CD14-positive monocyte (primary cell): Measurements from ENCODE around the gene RIPPLY3. TPM values are rescaled to one million over a fixed set of nuclear protein-coding genes. Genes with fewer than 3 reads are reported as not detected.

ENCODE experiments used
- DNase-seq, 3 donors: peaks; one replicate each; pipeline ENCODE4 v3.0.0-alpha.2; 2011 to 2022
- H2AFZ ChIP-seq: 2 replicates; pipeline ENCODE4 v1.6.0; 2012; ENCODE audit warnings: mild to moderate bottlenecking, low read depth, low read length, inconsistent platforms; ENCODE audit not compliant: insufficient read depth, poor library complexity, severe bottlenecking
- H3K27ac ChIP-seq, 2 donors: 1 replicate in 1 of 2; 2 replicates in 1 of 2; pipeline ENCODE4 v1.5.1; 2012 to 2013; ENCODE audit warnings: low read length in 2 of 2, control low read depth in 1 of 2, inconsistent platforms in 1 of 2, low read depth in 1 of 2, mild to moderate bottlenecking in 1 of 2
- H3K27me3 ChIP-seq, 2 donors: one replicate each; pipeline versions ENCODE4 v1.6.0 to v1.6.1; 2011 to 2013; ENCODE audit warnings: low read length in 2 of 2; ENCODE audit not compliant: control insufficient read depth in 2 of 2, insufficient read depth in 2 of 2
- H3K36me3 ChIP-seq, 2 donors: replicated peaks in 1 of 2; 1 replicate in 1 of 2; 2 replicates in 1 of 2; pipeline versions ENCODE4 v1.5.1 to v1.6.1; 2012 to 2013; ENCODE audit warnings: low read length in 2 of 2, control low read depth in 1 of 2, inconsistent platforms in 1 of 2, mild to moderate bottlenecking in 1 of 2; ENCODE audit not compliant: insufficient read depth in 2 of 2, control insufficient read depth in 1 of 2
- H3K4me1 ChIP-seq, 2 donors: 1 replicate in 1 of 2; 2 replicates in 1 of 2; pipeline versions ENCODE4 v1.5.1 to v1.6.1; 2012 to 2013; ENCODE audit warnings: low read length in 2 of 2, control low read depth in 1 of 2, inconsistent platforms in 1 of 2, mild to moderate bottlenecking in 1 of 2, moderate library complexity in 1 of 2; ENCODE audit not compliant: insufficient read depth in 2 of 2, control insufficient read depth in 1 of 2
- H3K4me2 ChIP-seq: replicated peaks from 2 replicates; pipeline ENCODE3; 2012; ENCODE audit warnings: low read length, moderate library complexity, mild to moderate bottlenecking; ENCODE audit not compliant: poor library complexity, severe bottlenecking; ENCODE audit errors: extremely low read depth
- H3K4me3 ChIP-seq, 3 experiments: fragments of 200-600 bp in 1 of 3; sonication (generic) in 1 of 3; replicated peaks in 1 of 3; 1 replicate in 2 of 3; 2 replicates in 1 of 3; pipeline ENCODE4 v1.5.1; 2011 to 2013; ENCODE audit warnings: low read length in 3 of 3, mild to moderate bottlenecking in 3 of 3, control low read depth in 2 of 3, low read depth in 2 of 3, inconsistent platforms in 1 of 3, moderate library complexity in 1 of 3
- H3K79me2 ChIP-seq: 2 replicates; pipeline ENCODE4 v1.6.0; 2012; ENCODE audit warnings: mild to moderate bottlenecking, control low read depth, inconsistent platforms, low read length, moderate library complexity; ENCODE audit not compliant: insufficient read depth
- H3K9ac ChIP-seq: 2 replicates; pipeline ENCODE4 v1.6.0; 2017; ENCODE audit warnings: low read length, mild to moderate bottlenecking; ENCODE audit not compliant: insufficient read depth, poor library complexity, severe bottlenecking
- H3K9me3 ChIP-seq, 2 donors: replicated peaks in 1 of 2; 1 replicate in 1 of 2; 2 replicates in 1 of 2; pipeline versions ENCODE4 v1.5.1 to v1.6.1; 2012 to 2013; ENCODE audit warnings: low read length in 2 of 2, control low read depth in 1 of 2; ENCODE audit not compliant: control insufficient read depth in 1 of 2, insufficient read depth in 1 of 2
- H4K20me1 ChIP-seq: 2 replicates; pipeline ENCODE4 v1.6.0; 2012; ENCODE audit warnings: mild to moderate bottlenecking, low read length, control low read depth, moderate library complexity; ENCODE audit not compliant: insufficient read depth
- H3K27ac Mint-ChIP-seq, 7 donors: one replicate each; pipeline ENCODE4 v1.8.0; 2020; ENCODE audit warnings: mild to moderate bottlenecking in 7 of 7, mixed read lengths in 7 of 7, moderate library complexity in 6 of 7, inconsistent platforms in 2 of 7
- H3K27me3 Mint-ChIP-seq, 3 donors: one replicate each; pipeline ENCODE4 v1.8.0; 2021 to 2022; ENCODE audit warnings: low read depth in 3 of 3, mild to moderate bottlenecking in 3 of 3, mixed read lengths in 3 of 3, moderate library complexity in 3 of 3, inconsistent platforms in 1 of 3
- H3K36me3 Mint-ChIP-seq, 2 donors: one replicate each; pipeline ENCODE4 v1.8.0; 2020; ENCODE audit warnings: mixed read lengths in 2 of 2, inconsistent platforms in 1 of 2, mild to moderate bottlenecking in 1 of 2
- H3K4me1 Mint-ChIP-seq: one replicate; pipeline ENCODE4 v1.8.0; 2020; ENCODE audit warnings: mild to moderate bottlenecking, mixed read lengths
- H3K4me3 Mint-ChIP-seq, 2 donors: one replicate each; pipeline ENCODE4 v1.8.0; 2020; ENCODE audit warnings: mild to moderate bottlenecking in 2 of 2, mixed read lengths in 2 of 2, moderate library complexity in 1 of 2
- H3K9me3 Mint-ChIP-seq, 7 donors: one replicate each; pipeline ENCODE4 v1.8.0; 2020 to 2022; ENCODE audit warnings: mixed read lengths in 7 of 7, mild to moderate bottlenecking in 6 of 7, moderate library complexity in 6 of 7, inconsistent platforms in 2 of 7
- WGBS: methylation state at CpG from one replicate; pipeline ENCODE4 v1.1.5; 2013; ENCODE audit warnings: missing lambda C conversion rate; ENCODE audit not compliant: insufficient coverage; 5-methylcytosine and 5-hydroxymethylcytosine counted together
- intact Hi-C, 2 donors: fragments of 100-400 bp; cut with micrococcal nuclease; formaldehyde crosslinking; loops; one replicate each; pipeline versions ENCODE4 v1.15.0 to v1.15.1; 2023
- polyA plus RNA-seq, 3 donors: library from polyadenylated mRNA; depleted of rRNA in 1 of 3; unstranded in 2 of 3; stranded (reverse) in 1 of 3; fragments of 300-500 nt in 2 of 3; fragments of >200 nt in 1 of 3; fragmentation: Illumina TruSeq in 2 of 3; gene quantifications; 1 replicate in 2 of 3; 2 replicates in 1 of 3; pipeline ENCODE4 v1.2.3, GENCODE V29; 2012 to 2021
- TF ChIP-seq, protein P1 (sequence below): fragments of 200-600 bp; IDR thresholded peaks from one replicate; pipeline ENCODE4 v1.8.0; 2022; ENCODE audit warnings: antibody characterized with exemption, mild to moderate bottlenecking

RIPPLY3 gene
- polyA plus RNA-seq, 3 donors = not detected

DNA sequence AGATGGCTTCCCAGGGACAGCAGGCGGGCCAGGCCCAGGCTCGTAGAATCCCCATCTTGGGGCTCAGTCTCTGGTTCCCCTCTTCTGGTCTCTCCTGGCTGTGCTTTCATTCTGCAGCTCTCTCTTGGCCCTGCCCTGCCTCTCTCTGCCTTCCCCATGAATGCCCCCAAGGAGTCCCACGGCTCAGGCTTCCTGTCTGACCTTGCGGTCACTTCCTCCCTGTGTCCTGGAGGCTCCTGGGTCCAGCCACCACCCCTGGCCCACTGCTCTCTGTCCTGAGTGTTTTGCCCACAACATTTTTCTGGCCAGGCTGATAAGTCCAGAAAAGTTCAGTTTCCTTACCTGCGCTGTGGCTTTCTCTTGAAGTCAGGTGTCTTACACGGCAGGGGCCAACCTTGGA is 37.3 kb downstream of the RIPPLY3 start:
- Histone ChIP-seq H3K36me3 (no peaks in the 10 kb centered on the region), H3K27me3 (no peaks in the 10 kb centered on the region), H4K20me1 (no peaks in the 10 kb centered on the region), H3K4me1 (peaks cover 0 to 6% of the 10 kb centered on the region in 2 donors), H3K27ac (no peak overlapping the region), H3K9me3 (no peaks in the 10 kb centered on the region), H3K79me2 (no peaks in the 10 kb centered on the region), H3K9ac (no peak overlapping the region), H3K4me2 (no peak overlapping the region), H3K4me3 (no peak overlapping the region), H2AFZ (no peak overlapping the region)
- WGBS = 67% methylated on average over 6 of the region's 6 CpGs
- no peaks in the 10 kb centered on the region for H3K36me3 Mint-ChIP-seq
- no peaks in the 10 kb centered on the region for H3K9me3 Mint-ChIP-seq
- no peak overlapping the region for H3K4me3 Mint-ChIP-seq
- H3K4me1 Mint-ChIP-seq = peaks cover 10% of the 10 kb centered on the region
- intact Hi-C loops = no loop called here
- no peak overlapping the region for H3K27ac Mint-ChIP-seq
- peaks cover 0 to 8% (median 5%) of the 10 kb centered on the region in 3 donors for H3K27me3 Mint-ChIP-seq
- TF ChIP-seq, protein P1, sequence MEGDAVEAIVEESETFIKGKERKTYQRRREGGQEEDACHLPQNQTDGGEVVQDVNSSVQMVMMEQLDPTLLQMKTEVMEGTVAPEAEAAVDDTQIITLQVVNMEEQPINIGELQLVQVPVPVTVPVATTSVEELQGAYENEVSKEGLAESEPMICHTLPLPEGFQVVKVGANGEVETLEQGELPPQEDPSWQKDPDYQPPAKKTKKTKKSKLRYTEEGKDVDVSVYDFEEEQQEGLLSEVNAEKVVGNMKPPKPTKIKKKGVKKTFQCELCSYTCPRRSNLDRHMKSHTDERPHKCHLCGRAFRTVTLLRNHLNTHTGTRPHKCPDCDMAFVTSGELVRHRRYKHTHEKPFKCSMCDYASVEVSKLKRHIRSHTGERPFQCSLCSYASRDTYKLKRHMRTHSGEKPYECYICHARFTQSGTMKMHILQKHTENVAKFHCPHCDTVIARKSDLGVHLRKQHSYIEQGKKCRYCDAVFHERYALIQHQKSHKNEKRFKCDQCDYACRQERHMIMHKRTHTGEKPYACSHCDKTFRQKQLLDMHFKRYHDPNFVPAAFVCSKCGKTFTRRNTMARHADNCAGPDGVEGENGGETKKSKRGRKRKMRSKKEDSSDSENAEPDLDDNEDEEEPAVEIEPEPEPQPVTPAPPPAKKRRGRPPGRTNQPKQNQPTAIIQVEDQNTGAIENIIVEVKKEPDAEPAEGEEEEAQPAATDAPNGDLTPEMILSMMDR = no peak
- DNase-seq = no peak

- Histone ChIP-seq H3K9ac (no peak overlapping the region), H4K20me1 (no peaks in the 10 kb centered on the region), H3K36me3 (no peaks in the 10 kb centered on the region), H2AFZ (no peak overlapping the region), H3K4me3 (no peak overlapping the region), H3K27ac (no peak overlapping the region), H3K4me1 (peaks cover 0 to 6% of the 10 kb centered on the region in 2 donors), H3K27me3 (no peaks in the 10 kb centered on the region), H3K4me2 (no peak overlapping the region), H3K79me2 (no peaks in the 10 kb centered on the region), H3K9me3 (no peaks in the 10 kb centered on the region)
- H3K4me3 Mint-ChIP-seq = no peak overlapping the region
- intact Hi-C loops = no loop called here
- 100% methylated on average over 1 of the region's 3 CpGs for WGBS
- H3K4me1 Mint-ChIP-seq = peaks cover 10% of the 10 kb centered on the region
- H3K27me3 Mint-ChIP-seq = peaks cover 0 to 5% (median 4%) of the 10 kb centered on the region in 3 donors
- TF ChIP-seq, protein P1 = no peak
- no peak for DNase-seq
- no peak overlapping the region for H3K27ac Mint-ChIP-seq
- no peaks in the 10 kb centered on the region for H3K36me3 Mint-ChIP-seq
- H3K9me3 Mint-ChIP-seq = no peaks in the 10 kb centered on the region
These were observed 38.1 kb downstream of the RIPPLY3 start for GRCh38 chr21:37044643-37045042.
